HepG2 (cell line): ENCODE measurements around the gene ZNF644.

Experiments used
- CREB1 ChIP-seq, 2 experiments: fragments of 450-650 bp in 1 of 2; IDR thresholded peaks; 2 replicates each; pipeline ENCODE4 v1.6.1; 2016 to 2017; ENCODE audit warnings: control low read depth in 1 of 2, mild to moderate bottlenecking in 1 of 2, missing compliant biosample characterization in 1 of 2, missing genetic modification characterization in 1 of 2
- HMGXB4 ChIP-seq, 2 experiments: sonication (generic) in 1 of 2; formaldehyde crosslinking in 1 of 2; IDR thresholded peaks; 2 replicates each; pipeline versions ENCODE4 v1.4.0 to v1.6.1; 2018 to 2020; ENCODE audit warnings: missing genetic modification reagents in 2 of 2, borderline replicate concordance in 1 of 2, low read depth in 1 of 2, mild to moderate bottlenecking in 1 of 2, missing biosample characterization in 1 of 2
- NRL ChIP-seq: sonication (generic); formaldehyde crosslinking; IDR thresholded peaks from 2 replicates; pipeline ENCODE4 v1.5.0; 2020; ENCODE audit warnings: missing genetic modification reagents, mild to moderate bottlenecking, moderate library complexity, borderline replicate concordance
- TCF7L2 ChIP-seq: IDR thresholded peaks from 2 replicates; pipeline ENCODE4 v1.6.1; 2011; ENCODE audit warnings: mild to moderate bottlenecking, low read depth, low read length, moderate library complexity
- ZFP91 ChIP-seq: sonication (generic); formaldehyde crosslinking; IDR thresholded peaks from 2 replicates; pipeline ENCODE4 v1.9.0; 2022; ENCODE audit warnings: missing genetic modification reagents, mild to moderate bottlenecking, borderline replicate concordance
- ZNF274 ChIP-seq: sonication (generic); formaldehyde crosslinking; IDR thresholded peaks from 2 replicates; pipeline ENCODE4 v1.5.1; 2020; ENCODE audit warnings: mild to moderate bottlenecking, missing genetic modification reagents
- ZNF619 ChIP-seq: sonication (generic); formaldehyde crosslinking; IDR thresholded peaks from 2 replicates; pipeline ENCODE4 v1.4.0; 2020; ENCODE audit warnings: mild to moderate bottlenecking, missing genetic modification reagents

- TF ChIP-seq TCF7L2 (no peak), ZNF619 (CRISPR knock-in tag) (no peak), NRL (CRISPR knock-in tag) (no peak), HMGXB4 (CRISPR knock-in tag; IDR thresholded peaks at IDR 0.05; ENCODE audit: borderline replicate concordance in 1 of 2, low read depth in 1 of 2) (no peak), ZNF274 (CRISPR knock-in tag) (no peak), ZFP91 (no peak), CREB1 (IDR thresholded peaks at IDR 0.05) (no peak), CREB1 (CRISPR knock-in tag; IDR thresholded peaks at IDR 0.05) (no peak)
Observed at GRCh38 chr1:91046766-91047165, 24.9 kb upstream of the ZNF644 start.
